ENCODE results near the gene RFX5.
"Not testable (repeated sequence)": the region's sequence is repeated elsewhere in the genome, so short reads cannot be mapped to it uniquely, and the experiment has no call there.

The RFX5 gene

GRCh38 chr1:151346769-151347522 is at the start of gene RFX5:
Gene RFX5 (minus strand): TSS chr1:151347252. CDS start chr1:151346320, 932 bp downstream.
- peak; percentile 91 for DNase-seq

- DNase-seq, result not testable (repeated sequence)
Measured at GRCh38 chr1:151396265-151396664, 49.2 kb upstream of the RFX5 start.

- no peak for DNase-seq
Measured at GRCh38 chr1:151393583-151393982, 46.5 kb upstream of the RFX5 start.

GRCh38 chr1:151391079-151391563 is 44.1 kb upstream of the RFX5 start:
- DNase-seq, result no peak

GRCh38 chr1:151390221-151391078 is 43.4 kb upstream of the RFX5 start:
- not testable (repeated sequence) for DNase-seq

- DNase-seq, result no peak
Measured at GRCh38 chr1:151386002-151386401, 39.0 kb upstream of the RFX5 start.

GRCh38 chr1:151384584-151384983 is 37.5 kb upstream of the RFX5 start:
- no peak for DNase-seq

- no peak for DNase-seq
Measured at GRCh38 chr1:151377150-151377884, 30.3 kb upstream of the RFX5 start.

- no peak for DNase-seq
Measured at GRCh38 chr1:151373196-151373595, 26.1 kb upstream of the RFX5 start.

- DNase-seq, result no peak
Measured at GRCh38 chr1:151372058-151372934, 25.2 kb upstream of the RFX5 start, which contains the start of gene SELENBP1. Gene SELENBP1 (minus strand): TSS chr1:151372705. CDS start chr1:151372641, 64 bp downstream.

- DNase-seq, result no peak
Measured at GRCh38 chr1:151371370-151372057, 24.5 kb upstream of the RFX5 start.

GRCh38 chr1:151370211-151370911 is 23.3 kb upstream of the RFX5 start:
- DNase-seq, result no peak

GRCh38 chr1:151369621-151370048 is 22.6 kb upstream of the RFX5 start:
- DNase-seq, result no peak

GRCh38 chr1:151369302-151369610 is 22.2 kb upstream of the RFX5 start:
- no peak for DNase-seq

GRCh38 chr1:151368393-151369301 is 21.6 kb upstream of the RFX5 start:
- DNase-seq, result no peak

GRCh38 chr1:151367658-151368392 is 20.8 kb upstream of the RFX5 start:
- DNase-seq, result no peak

- DNase-seq, result no peak
Measured at GRCh38 chr1:151364996-151365395, 17.9 kb upstream of the RFX5 start.

GRCh38 chr1:151362308-151363155 is 15.5 kb upstream of the RFX5 start:
- DNase-seq, result no peak
